Heart right ventricle (tissue), 16 donors: Measurements from ENCODE around the gene MAP3K19. TPM values are rescaled to one million over a fixed set of nuclear protein-coding genes. Genes with fewer than 3 reads are reported as not detected.

ENCODE experiments used
- ATAC-seq, 8 donors: fragments of 200-7000 bp; cut with Tn5 transposase; one replicate each; pipeline ENCODE4 v1.9.1; 2020; ENCODE audit warnings: mild to moderate bottlenecking in 8 of 8, moderate library complexity in 8 of 8, moderate number of reproducible peaks in 1 of 8
- DNase-seq, 2 donors: peaks; one replicate each; pipeline ENCODE4 v3.0.0-alpha.2; 2020
- H3K27ac ChIP-seq, 10 donors: fragments of 200-600 bp; sonication (generic) in 2 of 10; one replicate each; pipeline versions ENCODE4 v1.5.0 to v1.8.0; 2020 to 2022; ENCODE audit warnings: mild to moderate bottlenecking in 3 of 10
- H3K27me3 ChIP-seq, 7 donors: fragments of 200-600 bp; one replicate each; pipeline ENCODE4 v1.8.0; 2021 to 2022; ENCODE audit warnings: mild to moderate bottlenecking in 2 of 7
- H3K36me3 ChIP-seq, 9 donors: fragments of 200-600 bp; sonication (generic) in 1 of 9; one replicate each; pipeline versions ENCODE4 v1.5.0 to v1.8.0; 2020 to 2022; ENCODE audit warnings: mild to moderate bottlenecking in 2 of 9
- H3K4me1 ChIP-seq, 9 donors: fragments of 200-600 bp; sonication (generic) in 1 of 9; one replicate each; pipeline versions ENCODE4 v1.5.0 to v1.8.0; 2020 to 2022; ENCODE audit warnings: mild to moderate bottlenecking in 4 of 9
- H3K4me3 ChIP-seq, 10 donors: fragments of 200-600 bp; sonication (generic) in 2 of 10; one replicate each; pipeline versions ENCODE4 v1.5.0 to v1.8.0; 2020 to 2022; ENCODE audit warnings: mild to moderate bottlenecking in 7 of 10, moderate library complexity in 2 of 10
- H3K9me3 ChIP-seq, 11 donors: fragments of 200-600 bp in 10 of 11; sonication (generic) in 2 of 11; one replicate each; pipeline versions ENCODE4 v1.5.0 to v1.8.0; 2013 to 2022; ENCODE audit warnings: mild to moderate bottlenecking in 2 of 11, control low read depth in 1 of 11, moderate library complexity in 1 of 11
- CTCF ChIP-seq, 9 donors: fragments of 200-600 bp; sonication (generic) in 2 of 9; IDR thresholded peaks; one replicate each; pipeline versions ENCODE4 v1.5.0 to v1.8.0; 2021 to 2022; ENCODE audit warnings: antibody characterized with exemption in 9 of 9, mild to moderate bottlenecking in 5 of 9, moderate library complexity in 1 of 9
- WGBS, 2 donors: extraction: QIAGEN DNeasy Blood & Tissue Kit; methylation state at CpG; one replicate each; pipeline ENCODE4 v1.1.7; 2013; ENCODE audit warnings: inconsistent platforms in 1 of 2; 5-methylcytosine and 5-hydroxymethylcytosine counted together
- intact Hi-C, 10 donors: fragments of 100-400 bp; cut with DNase I; formaldehyde crosslinking; loops; one replicate each; pipeline versions ENCODE4 v1.11.1 to v1.14.2; 2022
- polyA plus RNA-seq, 2 donors: library from polyadenylated mRNA; stranded (reverse); fragments of 200-250 nt; gene quantifications; one replicate each; pipeline ENCODE4 v1.2.3, GENCODE V29; 2013
- total RNA-seq, 10 donors: library from RNA; stranded (reverse); fragmentation: NEBNext Ultra II Directional in 3 of 10; extraction: Animal tissue kit (Norgen Biotek cat#: 25700) in 3 of 10; gene quantifications; one replicate each; pipeline versions ENCODE4 v1.2.1 to v1.2.4, GENCODE V29; 2021 to 2023
- donor health status: Arrhythmogenic right ventricular cardiomyopathy.
- donor health status: ischemic (EF 13 %, LVEDD 7.1; RV severe dilation, severe dysfunction).
- donor health status: healthy with polysubstance abuse.
- donor health status: DM: no; HTN: yes; CAD: no.
- donor health status: DM: no; HTN: no; CAD: no.
- donor health status: ischemic (EF 25% LVEDD 6.9; RV normal size, moderate dysfunction).
- donor health status: ischemic (EF 25% LVEDD 5.7; RV mildly dilated, moderate dysfunction).
- donor health status: healthy.
- donor health status: DM: yes; HTN: yes; CAD: no.
- donor health status: Ischemic cardiomyopathy.
- donor health status: ischemic (EF 35%, LVEDD 5.7; RV mildly dilated, moderate dysfunction).
- donor health status: nonischemic (EF 11% LVEDD 7.7; RV severe dilation, severe dysfunction).
- donor health status: DM: yes; HTN: yes; CAD: no.
- donor health status: PGD.
- donor health status: ischemic (EF 29% LVEDD 5.4; RV normal size, mild dysfunction).
- donor health status: nonischemic (EF 23%, LVEDD 6.1; RV moderate dilation, normal function).

MAP3K19 gene
- total and polyA plus RNA-seq, 12 donors: not detected

- H3K9me3 ChIP-seq: no peaks in the 10 kb centered on the region
- no peaks in the 10 kb centered on the region for H3K4me1 ChIP-seq
- intact Hi-C loops: no loop called here
- no peak for TF ChIP-seq CTCF (IDR thresholded peaks at IDR 0.05)
- H3K27me3 ChIP-seq: peaks cover 0 to 9% (median 0%) of the 10 kb centered on the region in 7 donors
- DNase-seq (no peak), ATAC-seq (no peak)
- 86 to 92% methylated on average over 5 of the region's 5 CpGs for WGBS, 2 donors
- H3K36me3 ChIP-seq: no peaks in the 10 kb centered on the region
- H3K4me3 ChIP-seq: no peak overlapping the region
- H3K27ac ChIP-seq: no peak overlapping the region
Observed at GRCh38 chr2:135023886-135024485, 23.3 kb downstream of the MAP3K19 start.

DNA sequence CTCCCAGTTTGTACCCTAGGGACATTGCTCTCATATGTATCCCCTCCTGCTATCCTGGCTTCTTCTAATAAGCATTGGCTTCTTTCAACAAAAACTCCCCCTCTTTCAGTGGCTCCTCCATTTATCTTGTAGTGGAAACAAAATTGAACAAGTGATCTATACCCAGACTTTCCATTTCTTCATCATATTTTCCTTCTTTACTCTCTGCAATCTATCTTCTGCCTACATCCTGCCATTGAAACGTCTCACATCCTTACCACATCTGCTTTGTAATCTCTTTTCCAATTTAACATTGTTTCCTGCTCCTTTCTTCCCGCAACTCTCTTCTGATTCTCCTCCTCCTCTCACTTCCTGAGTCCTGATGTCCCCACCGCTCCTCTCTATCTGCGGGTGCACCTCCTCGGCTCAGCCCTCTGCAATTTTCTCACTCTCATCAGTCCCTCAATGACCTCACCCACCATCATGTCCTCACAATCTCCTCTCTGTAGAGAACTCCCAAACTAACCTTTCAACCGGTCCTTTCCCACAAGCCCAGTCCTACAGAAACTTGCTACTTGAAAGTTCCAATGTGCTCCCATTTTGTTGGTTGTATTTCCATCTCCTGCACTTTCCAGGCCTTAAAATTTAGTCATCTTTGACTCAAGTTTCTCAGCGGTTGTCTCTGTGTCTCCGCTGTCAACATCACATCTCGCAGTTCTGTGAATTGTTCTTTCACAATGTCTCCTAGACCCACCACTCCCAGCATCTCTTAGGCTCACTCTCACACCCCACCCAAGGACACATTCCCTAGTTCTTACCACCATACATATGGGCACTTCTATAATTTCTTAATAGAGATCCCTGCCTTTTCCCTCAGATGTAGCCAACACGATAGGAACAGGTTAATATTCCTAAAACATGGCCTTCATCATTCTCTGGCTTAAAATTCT is 24.0 kb downstream of the MAP3K19 start:
- no peak for DNase-seq
- 71% methylated on average over 10 of the region's 10 CpGs for WGBS, 2 donors
- intact Hi-C loops: no loop called here
- H3K27me3 ChIP-seq: peaks cover 0 to 7% (median 0%) of the 10 kb centered on the region in 7 donors
- no peaks in the 10 kb centered on the region for H3K36me3 ChIP-seq
- ATAC-seq: no peak
- no peak for TF ChIP-seq CTCF (IDR thresholded peaks at IDR 0.05)
- no peak overlapping the region for H3K27ac ChIP-seq
- no peaks in the 10 kb centered on the region for H3K4me1 ChIP-seq
- no peaks in the 10 kb centered on the region for H3K9me3 ChIP-seq
- H3K4me3 ChIP-seq: no peak overlapping the region

DNA sequence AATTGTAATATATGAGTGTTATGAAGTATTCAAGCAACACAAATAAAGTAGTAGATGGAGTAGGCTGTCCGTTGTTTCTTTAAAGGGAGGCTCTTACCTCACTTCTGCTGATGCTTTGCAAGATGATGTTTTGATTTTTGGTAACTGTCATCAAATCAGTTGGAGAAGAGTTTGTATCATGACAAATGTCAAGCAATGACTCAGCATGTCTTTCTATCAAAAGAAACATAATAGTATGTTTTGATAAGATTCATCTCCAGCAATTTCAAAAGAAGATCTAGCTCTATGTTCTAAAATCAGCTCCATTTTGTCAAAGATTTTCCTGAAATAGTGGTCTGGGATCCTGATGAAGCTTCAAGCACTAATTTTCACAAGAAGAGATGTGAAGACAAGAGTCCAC is 25.6 kb downstream of the MAP3K19 start:
- Histone ChIP-seq H3K27ac (no peak overlapping the region), H3K4me1 (no peaks in the 10 kb centered on the region), H3K9me3 (no peaks in the 10 kb centered on the region), H3K4me3 (no peak overlapping the region), H3K27me3 (peaks cover 0 to 2% (median 0%) of the 10 kb centered on the region in 7 donors), H3K36me3 (no peaks in the 10 kb centered on the region)
- WGBS, 2 donors: 87 to 93% methylated on average over 1 of the region's 1 CpG
- ATAC-seq (no peak), DNase-seq (no peak)
- intact Hi-C loops: no loop called here
- no peak for TF ChIP-seq CTCF (IDR thresholded peaks at IDR 0.05)

DNA sequence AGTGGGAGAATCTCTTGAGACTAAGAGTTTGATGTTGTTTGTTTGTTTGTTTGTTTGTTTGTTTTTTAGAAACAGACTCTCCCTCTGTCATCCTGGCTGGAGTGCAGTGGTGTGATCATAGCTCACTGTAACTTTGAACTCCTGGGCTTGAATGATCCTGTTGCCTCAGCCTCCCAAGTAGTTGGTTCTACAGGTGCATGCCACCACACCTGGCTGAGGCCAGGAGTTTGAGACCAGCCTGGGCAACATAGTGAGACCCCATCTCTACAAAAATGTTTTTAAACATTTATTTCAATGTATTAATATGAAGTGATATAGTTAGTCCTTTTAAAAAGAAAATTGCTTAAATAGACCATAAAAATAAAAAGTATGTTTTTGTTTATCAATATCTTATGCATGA is 35.6 kb downstream of the MAP3K19 start:
- H3K36me3 ChIP-seq: no peaks in the 10 kb centered on the region
- no peak overlapping the region for H3K4me3 ChIP-seq
- no peaks in the 10 kb centered on the region for H3K4me1 ChIP-seq
- no peak for TF ChIP-seq CTCF (IDR thresholded peaks at IDR 0.05)
- no peak overlapping the region for H3K27ac ChIP-seq
- ATAC-seq (no peak), DNase-seq (no peak)
- peaks cover 0 to 27% (median 11%) of the 10 kb centered on the region in 7 donors for H3K27me3 ChIP-seq
- peaks cover 0 to 8% (median 0%) of the 10 kb centered on the region in 11 donors for H3K9me3 ChIP-seq
- intact Hi-C loops: no loop called here
